ENCODE results near the gene COL20A1.

GRCh38 chr20:63298731-63299312 is 5.8 kb downstream of the COL20A1 start:
- TF ChIP-seq HNRNPLL (IDR thresholded peaks at IDR 0.05; ENCODE audit: low read depth, low read length, poor library complexity, severe bottlenecking) (no peak), TCF12 (IDR thresholded peaks at IDR 0.05) (no peak), TCF12 (CRISPR knock-in tag; IDR thresholded peaks at IDR 0.05) (no peak), GTF3A (CRISPR knock-in tag; conservative IDR thresholded peaks at IDR 0.05) (no peak), MXD4 (CRISPR knock-in tag; IDR thresholded peaks at IDR 0.05) (no peak), TIGD3 (CRISPR knock-in tag; IDR thresholded peaks at IDR 0.05; ENCODE audit: borderline replicate concordance) (no peak)
